Measurements from ENCODE around the gene UGT3A1.
"Not testable (repeated sequence)": the region's sequence is repeated elsewhere in the genome, so short reads cannot be mapped to it uniquely, and the experiment has no call there.

UGT3A1 gene, protein sequence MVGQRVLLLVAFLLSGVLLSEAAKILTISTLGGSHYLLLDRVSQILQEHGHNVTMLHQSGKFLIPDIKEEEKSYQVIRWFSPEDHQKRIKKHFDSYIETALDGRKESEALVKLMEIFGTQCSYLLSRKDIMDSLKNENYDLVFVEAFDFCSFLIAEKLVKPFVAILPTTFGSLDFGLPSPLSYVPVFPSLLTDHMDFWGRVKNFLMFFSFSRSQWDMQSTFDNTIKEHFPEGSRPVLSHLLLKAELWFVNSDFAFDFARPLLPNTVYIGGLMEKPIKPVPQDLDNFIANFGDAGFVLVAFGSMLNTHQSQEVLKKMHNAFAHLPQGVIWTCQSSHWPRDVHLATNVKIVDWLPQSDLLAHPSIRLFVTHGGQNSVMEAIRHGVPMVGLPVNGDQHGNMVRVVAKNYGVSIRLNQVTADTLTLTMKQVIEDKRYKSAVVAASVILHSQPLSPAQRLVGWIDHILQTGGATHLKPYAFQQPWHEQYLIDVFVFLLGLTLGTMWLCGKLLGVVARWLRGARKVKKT

DNA sequence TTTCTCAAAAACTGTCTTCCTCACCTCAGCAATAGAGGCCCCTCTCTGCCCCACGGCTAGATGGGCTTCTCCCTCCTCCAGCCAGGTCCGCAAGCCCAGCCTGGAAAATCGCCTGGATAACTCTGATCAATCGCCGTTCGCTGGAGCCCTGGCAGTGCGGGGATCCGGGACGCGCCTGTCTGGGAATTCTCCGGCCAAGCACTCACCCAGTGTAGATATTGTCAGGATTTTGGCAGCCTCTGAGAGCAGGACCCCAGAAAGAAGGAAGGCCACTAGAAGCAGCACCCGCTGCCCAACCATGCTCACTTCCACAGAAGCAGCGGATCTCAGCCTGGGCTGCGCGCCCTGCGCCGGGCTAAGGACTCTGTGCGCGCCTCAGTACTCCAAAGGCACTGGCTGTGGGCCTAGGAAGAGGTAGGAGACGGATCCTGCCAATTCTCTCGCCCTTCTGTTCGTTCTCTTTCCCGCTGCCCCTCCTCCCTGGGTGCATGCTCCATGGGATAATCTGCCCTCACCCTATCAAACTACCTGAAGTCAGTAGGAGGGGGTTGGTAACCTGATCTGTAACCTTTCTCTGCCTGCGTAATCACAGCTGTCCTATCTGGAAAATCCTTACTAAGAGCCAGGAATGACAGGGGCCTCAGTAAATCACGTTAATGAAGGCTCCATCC is at the start of gene UGT3A1:
TSS of gene UGT3A1 (minus strand) at position 450 of the 671 bp plus-strand sequence. CDS start at position 300, 150 bp downstream.
- no peak for TF ChIP-seq Cebpa-rat (IDR thresholded peaks at IDR 0.05)
- H3K4me3 ChIP-seq = no peak within 1 kb of the TSS
- no peaks in the 10 kb centered on the region for H3K36me3 ChIP-seq
- no peaks in the 10 kb centered on the region for H3K27me3 ChIP-seq
- no peak within 1 kb of the TSS for H3K4me2 ChIP-seq
- no peak within 1 kb of the TSS for H3K9ac ChIP-seq
- H3K27ac ChIP-seq = no peak within 1 kb of the TSS
- H3K9me3 ChIP-seq (replicated peaks in 1 of 11) = peaks cover 23 to 39% (median 31%) of the 10 kb centered on the region in 11 experiments
- peaks cover 0 to 5% (median 0%) of the 10 kb centered on the region in 10 experiments; a peak in 2 of 20 replicates for H3K4me1 ChIP-seq
- H4K20me1 ChIP-seq = no peaks in the 10 kb centered on the region

DNA sequence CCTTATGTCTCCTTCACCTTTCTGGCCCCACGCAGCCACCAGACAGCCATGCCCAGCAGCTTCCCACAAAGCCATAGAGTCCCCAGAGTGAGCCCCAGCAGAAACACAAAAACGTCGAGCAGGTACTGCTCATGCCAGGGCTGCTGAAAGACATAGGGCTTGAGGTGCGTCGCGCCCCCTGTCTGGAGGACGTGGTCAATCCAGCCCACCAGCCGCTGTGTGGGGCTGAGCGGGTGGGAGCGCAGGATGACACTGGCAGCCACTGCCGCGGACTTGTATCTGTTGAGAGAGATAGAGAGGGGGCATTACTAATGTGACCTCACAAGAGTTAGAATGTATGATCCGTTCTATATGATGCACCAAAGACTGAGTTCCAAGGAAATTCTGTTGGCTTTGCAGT is 44.5 kb upstream of the UGT3A1 start:
- Histone ChIP-seq H3K9me3 (replicated peaks in 1 of 11) (peaks cover 0 to 61% (median 19%) of the 10 kb centered on the region in 11 experiments; a peak in 16 of 22 replicates), H3K4me3 (no peak overlapping the region), H3K4me1 (peaks cover 0 to 56% (median 43%) of the 10 kb centered on the region in 10 experiments; a peak in 16 of 20 replicates), H4K20me1 (no peaks in the 10 kb centered on the region), H3K27me3 (no peaks in the 10 kb centered on the region), H3K36me3 (peaks cover 4 to 100% (median 94%) of the 10 kb centered on the region in 11 experiments; a peak in 20 of 22 replicates), H3K27ac (no peak overlapping the region), H3K4me2 (no peak overlapping the region), H3K9ac (no peak overlapping the region)
- TF ChIP-seq Cebpa-rat (IDR thresholded peaks at IDR 0.05) = no peak

DNA sequence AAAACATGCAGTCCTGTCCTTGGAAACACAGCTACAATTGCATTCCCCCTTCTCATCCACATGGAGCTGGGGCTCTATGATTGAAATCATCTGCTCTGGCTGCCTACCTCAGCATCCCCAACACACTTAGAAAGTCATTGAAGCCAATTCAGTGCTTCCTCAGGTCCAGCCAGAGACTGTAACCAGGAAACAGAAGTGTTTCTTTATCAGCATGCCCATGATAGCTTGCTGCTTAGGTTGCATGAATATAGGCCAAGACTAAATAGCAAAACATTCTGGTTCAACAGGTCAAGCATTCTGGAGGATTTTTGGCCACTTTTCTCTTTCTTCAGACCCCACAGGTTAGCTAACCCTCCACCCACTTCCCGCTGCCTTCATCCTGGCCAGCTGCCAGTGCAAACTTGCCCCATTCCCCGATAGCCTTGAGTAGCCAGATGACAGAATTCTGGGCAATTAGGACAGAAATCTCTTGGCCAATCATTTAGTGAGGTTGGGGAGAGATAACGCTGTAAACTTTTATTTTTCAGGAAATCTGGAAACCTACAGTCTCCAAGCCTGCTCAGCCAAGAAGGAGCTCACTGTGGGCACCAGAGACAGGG is 43.4 kb upstream of the UGT3A1 start:
- peaks cover 0 to 59% (median 47%) of the 10 kb centered on the region in 10 experiments; a peak in 16 of 20 replicates for H3K4me1 ChIP-seq
- not testable (repeated sequence) for H3K27ac ChIP-seq, H3K9ac ChIP-seq, H3K4me3 ChIP-seq, H4K20me1 ChIP-seq, H3K27me3 ChIP-seq
- peak overlapping the region in 2 of 11 experiments; percentile 77 to 87; a peak in 2 of 22 replicates for H3K4me2 ChIP-seq
- H3K9me3 ChIP-seq (replicated peaks in 1 of 11) = peaks cover 0 to 51% (median 16%) of the 10 kb centered on the region in 11 experiments; a peak in 16 of 22 replicates
- H3K36me3 ChIP-seq = peaks cover 4 to 98% (median 86%) of the 10 kb centered on the region in 11 experiments; a peak in 20 of 22 replicates

DNA sequence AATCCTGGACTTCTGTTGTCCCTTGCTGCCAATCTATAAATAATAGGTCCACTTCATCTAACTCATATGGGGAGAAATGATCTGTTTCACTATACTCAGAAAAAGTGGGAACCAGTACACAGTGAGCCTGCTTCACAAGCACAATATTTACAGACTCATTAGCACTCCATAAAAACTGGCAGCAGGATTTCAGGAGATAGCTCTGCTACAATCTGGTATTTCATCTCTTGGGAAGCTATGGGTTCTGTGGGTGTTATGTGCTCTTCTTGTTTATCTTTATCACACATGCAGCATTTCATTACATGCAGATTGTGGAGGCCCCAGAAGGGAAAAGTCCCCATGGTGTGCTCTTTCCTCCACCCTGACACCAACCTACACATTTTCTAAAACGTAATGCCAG is 42.3 kb upstream of the UGT3A1 start:
- peaks cover 0 to 46% (median 15%) of the 10 kb centered on the region in 11 experiments; a peak in 16 of 22 replicates for H3K9me3 ChIP-seq (replicated peaks in 1 of 11)
- no peaks in the 10 kb centered on the region for H3K27me3 ChIP-seq
- peaks cover 4 to 90% (median 75%) of the 10 kb centered on the region in 11 experiments; a peak in 20 of 22 replicates for H3K36me3 ChIP-seq
- H3K4me3 ChIP-seq = no peak overlapping the region
- peaks cover 0 to 67% (median 47%) of the 10 kb centered on the region in 10 experiments; a peak in 16 of 20 replicates for H3K4me1 ChIP-seq
- H4K20me1 ChIP-seq = no peaks in the 10 kb centered on the region
- TF ChIP-seq Cebpa-rat (IDR thresholded peaks at IDR 0.05) = no peak
- peak overlapping the region in 8 of 11 experiments; percentile 32 to 92 (median 66); a peak in 16 of 22 replicates for H3K4me2 ChIP-seq
- peak overlapping the region in 1 of 11 experiments; percentile 12; a peak in 1 of 22 replicates for H3K9ac ChIP-seq
- no peak overlapping the region for H3K27ac ChIP-seq

DNA sequence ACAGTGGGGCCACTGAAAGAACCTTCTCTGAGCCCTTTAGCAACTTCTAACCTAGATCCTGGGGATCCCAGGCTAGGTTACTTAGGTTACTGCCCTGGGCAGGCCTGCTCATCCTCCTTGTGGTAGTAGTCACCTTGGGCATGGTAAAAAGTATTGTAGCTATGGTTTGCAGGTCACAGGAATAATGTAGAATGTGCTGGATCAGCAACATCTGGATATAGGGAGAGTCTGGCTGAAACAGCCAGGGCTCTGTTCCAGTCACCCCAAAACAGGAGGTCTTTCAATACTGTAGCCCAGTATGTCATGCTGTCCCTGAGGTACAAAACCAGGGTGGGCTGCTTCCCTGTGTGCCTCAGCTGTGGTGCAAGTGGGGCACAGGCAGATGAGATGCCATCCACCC is 41.9 kb upstream of the UGT3A1 start:
- Histone ChIP-seq H3K9me3 (replicated peaks in 1 of 11) (peaks cover 0 to 46% (median 18%) of the 10 kb centered on the region in 11 experiments; a peak in 16 of 22 replicates), H3K27ac (0 out of 22 replicates have a peak overlapping the region, but pooled peaks of 1 of the 11 experiments have one; percentile 20), H3K4me3 (no peak overlapping the region), H3K4me2 (peak overlapping the region in 9 of 11 experiments; percentile 16 to 92 (median 55); a peak in 17 of 22 replicates), H4K20me1 (no peaks in the 10 kb centered on the region), H3K9ac (peak overlapping the region in 1 of 11 experiments; percentile 12; a peak in 1 of 22 replicates), H3K4me1 (peaks cover 0 to 67% (median 47%) of the 10 kb centered on the region in 10 experiments; a peak in 16 of 20 replicates), H3K27me3 (no peaks in the 10 kb centered on the region), H3K36me3 (peaks cover 4 to 86% (median 70%) of the 10 kb centered on the region in 11 experiments; a peak in 20 of 22 replicates)
- no peak for TF ChIP-seq Cebpa-rat (IDR thresholded peaks at IDR 0.05)

DNA sequence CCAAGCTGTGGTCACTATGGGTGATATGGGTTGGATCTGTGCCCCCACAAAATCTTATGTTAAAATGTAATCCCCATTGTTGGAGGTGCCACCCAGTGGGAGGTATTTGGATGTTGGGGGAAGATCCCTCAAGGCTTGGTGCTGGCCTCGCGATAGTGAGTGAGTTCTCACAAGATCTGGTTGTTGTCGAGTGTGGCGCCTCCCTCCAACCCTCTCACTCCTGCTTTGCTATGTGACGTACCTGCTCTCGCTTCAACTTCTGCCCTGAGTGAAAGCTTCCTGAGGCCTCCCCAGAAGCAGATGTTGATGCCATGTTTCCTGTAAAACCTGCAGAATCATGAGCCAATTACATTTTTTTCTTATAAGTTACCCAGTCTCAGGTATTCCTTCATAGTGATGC is 40.0 kb upstream of the UGT3A1 start:
- Histone ChIP-seq H3K4me2 (peak overlapping the region in 8 of 11 experiments; percentile 18 to 92 (median 60); a peak in 14 of 22 replicates), H3K4me3 (no peak overlapping the region), H3K4me1 (peaks cover 0 to 67% (median 47%) of the 10 kb centered on the region in 10 experiments; a peak in 16 of 20 replicates), H3K27me3 (no peaks in the 10 kb centered on the region), H3K9ac (no peak overlapping the region), H3K27ac (0 out of 22 replicates have a peak overlapping the region, but pooled peaks of 1 of the 11 experiments have one; percentile 3), H3K9me3 (replicated peaks in 1 of 11) (peaks cover 10 to 53% (median 32%) of the 10 kb centered on the region in 11 experiments; a peak in 20 of 22 replicates), H4K20me1 (no peaks in the 10 kb centered on the region), H3K36me3 (peaks cover 0 to 67% (median 52%) of the 10 kb centered on the region in 11 experiments; a peak in 18 of 22 replicates)
- no peak for TF ChIP-seq Cebpa-rat (IDR thresholded peaks at IDR 0.05)

DNA sequence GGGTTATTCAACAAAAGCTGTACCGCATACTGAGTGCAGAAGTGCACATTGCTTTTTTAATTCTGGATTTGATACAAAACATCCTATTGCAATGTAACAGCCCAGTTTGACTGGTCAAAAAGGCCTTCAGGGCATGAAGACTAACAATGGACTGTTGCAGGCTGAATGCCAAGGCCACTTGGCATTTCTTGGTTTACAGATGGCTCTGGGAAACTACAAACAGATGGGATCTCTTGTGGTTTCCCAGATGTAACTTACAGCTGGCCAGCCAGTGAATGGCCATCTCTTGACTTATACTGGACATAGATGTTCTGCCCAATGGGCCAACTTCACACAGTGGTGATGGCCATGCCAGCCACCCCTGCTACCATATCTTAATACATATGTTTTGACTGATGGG is 38.7 kb upstream of the UGT3A1 start:
- Histone ChIP-seq H4K20me1 (no peaks in the 10 kb centered on the region), H3K4me2 (peak overlapping the region in 6 of 11 experiments; percentile 28 to 92 (median 75); a peak in 9 of 22 replicates), H3K9ac (no peak overlapping the region), H3K4me3 (no peak overlapping the region), H3K27me3 (no peaks in the 10 kb centered on the region), H3K9me3 (replicated peaks in 1 of 11) (peaks cover 22 to 62% (median 39%) of the 10 kb centered on the region in 11 experiments), H3K36me3 (peaks cover 0 to 54% (median 39%) of the 10 kb centered on the region in 11 experiments; a peak in 16 of 22 replicates), H3K27ac (no peak overlapping the region), H3K4me1 (peaks cover 0 to 61% (median 44%) of the 10 kb centered on the region in 10 experiments; a peak in 16 of 20 replicates)
- no peak for TF ChIP-seq Cebpa-rat (IDR thresholded peaks at IDR 0.05)
